GM23338 (cell line): ENCODE results near the gene CCDC54. TPM values are rescaled to one million over a fixed set of nuclear protein-coding genes. Genes with fewer than 3 reads are reported as not detected.

Experiments
- ATAC-seq: fragments of 200-7000 bp; cut with Tn5 transposase; 3 replicates; pipeline ENCODE4 v1.9.1; 2020
- DNase-seq: peaks from one replicate; pipeline ENCODE4 v3.0.0-alpha.2; 2015; ENCODE audit warnings: low spot score
- H2AFZ ChIP-seq: fragments of 200-600 bp; sonication (generic); 2 replicates; pipeline ENCODE4 v1.8.0; 2016; ENCODE audit warnings: antibody characterized with exemption, mild to moderate bottlenecking, moderate library complexity
- H3F3A ChIP-seq: fragments of 200-600 bp; sonication (generic); replicated peaks from 2 replicates; pipeline ENCODE4 v1.8.0; 2017; ENCODE audit warnings: antibody characterized with exemption, mixed run types, low read depth
- H3K27ac ChIP-seq: fragments of 200-600 bp; sonication (generic); 2 replicates; pipeline ENCODE4 v1.6.1; 2016; ENCODE audit warnings: low read depth
- H3K27me3 ChIP-seq: fragments of 200-600 bp; sonication (generic); 2 replicates; pipeline ENCODE4 v1.8.0; 2016; ENCODE audit warnings: mild to moderate bottlenecking, mixed run types, moderate library complexity; ENCODE audit not compliant: insufficient read depth
- H3K36me3 ChIP-seq: fragments of 200-600 bp; sonication (generic); 2 replicates; pipeline ENCODE4 v1.8.0; 2016; ENCODE audit warnings: mild to moderate bottlenecking; ENCODE audit not compliant: insufficient read depth
- H3K4me1 ChIP-seq: fragments of 200-600 bp; sonication (generic); 2 replicates; pipeline ENCODE4 v1.8.0; 2016; ENCODE audit warnings: mild to moderate bottlenecking, moderate library complexity; ENCODE audit not compliant: insufficient read depth
- H3K4me2 ChIP-seq: fragments of 200-600 bp; sonication (generic); 2 replicates; pipeline ENCODE4 v1.7.1; 2017; ENCODE audit warnings: mixed run types
- H3K4me3 ChIP-seq: fragments of 200-600 bp; sonication (generic); 2 replicates; pipeline ENCODE4 v1.6.1; 2016; ENCODE audit warnings: mixed run types
- H3K79me2 ChIP-seq: fragments of 200-600 bp; sonication (generic); replicated peaks from 2 replicates; pipeline ENCODE4 v1.8.0; 2017; ENCODE audit warnings: mild to moderate bottlenecking; ENCODE audit not compliant: insufficient read depth
- H3K9me2 ChIP-seq: fragments of 200-600 bp; sonication (generic); 2 replicates; pipeline ENCODE4 v1.8.0; 2017; ENCODE audit not compliant: insufficient read depth
- H4K20me1 ChIP-seq: fragments of 200-600 bp; sonication (generic); replicated peaks from 2 replicates; pipeline ENCODE4 v1.8.0; 2017; ENCODE audit warnings: mild to moderate bottlenecking; ENCODE audit not compliant: insufficient read depth
- H3K27ac Mint-ChIP-seq: 2 replicates; pipeline ENCODE4 v1.8.0; 2020; ENCODE audit warnings: inconsistent platforms, mild to moderate bottlenecking, moderate library complexity, mixed read lengths
- H3K27me3 Mint-ChIP-seq: 3 replicates; pipeline ENCODE4 v1.8.0; 2022; ENCODE audit warnings: low read depth, mild to moderate bottlenecking, moderate library complexity, mixed read lengths, inconsistent platforms; ENCODE audit not compliant: insufficient read depth, poor library complexity
- H3K36me3 Mint-ChIP-seq: 3 replicates; pipeline ENCODE4 v1.8.0; 2021; ENCODE audit warnings: low read depth, mild to moderate bottlenecking, inconsistent platforms, moderate library complexity, mixed read lengths
- H3K4me1 Mint-ChIP-seq: 3 replicates; pipeline ENCODE4 v1.8.0; 2020; ENCODE audit warnings: mild to moderate bottlenecking, inconsistent platforms, mixed read lengths
- H3K4me3 Mint-ChIP-seq: 3 replicates; pipeline ENCODE4 v1.8.0; 2021; ENCODE audit warnings: moderate library complexity, mild to moderate bottlenecking, inconsistent platforms, mixed read lengths
- H3K9me3 Mint-ChIP-seq: 3 replicates; pipeline ENCODE4 v1.8.0; 2020; ENCODE audit warnings: moderate library complexity, mild to moderate bottlenecking, inconsistent platforms, mixed read lengths
- CREB1 ChIP-seq: fragments of 250-450 bp; sonication (Bioruptor Pico); IDR thresholded peaks from 2 replicates; pipeline ENCODE4 v1.5.0; 2020; ENCODE audit warnings: low read depth, mild to moderate bottlenecking, moderate library complexity
- CTCF ChIP-seq, 2 experiments: fragments of 200-600 bp in 1 of 2; sonication (generic) in 1 of 2; conservative IDR thresholded peaks; 2 replicates each; pipeline versions ENCODE4 v1.5.1 to v1.6.1; 2016 to 2017; ENCODE audit warnings: antibody characterized with exemption in 2 of 2, low read depth in 2 of 2, mild to moderate bottlenecking in 2 of 2, moderate library complexity in 1 of 2
- ETS1 ChIP-seq: IDR thresholded peaks from 2 replicates; pipeline ENCODE4 v1.6.1; 2016; ENCODE audit warnings: antibody characterized with exemption
- EZH2 ChIP-seq: fragments of 200-600 bp; sonication (generic); IDR thresholded peaks from one replicate; pipeline ENCODE4 v1.8.0; 2017; ENCODE audit warnings: antibody characterized with exemption, mild to moderate bottlenecking, low read depth; ENCODE audit not compliant: unreplicated experiment
- EZH2phosphoT487 ChIP-seq: fragments of 200-600 bp; sonication (generic); IDR thresholded peaks from one replicate; pipeline ENCODE4 v1.8.1; 2018; ENCODE audit warnings: antibody characterized with exemption; ENCODE audit not compliant: unreplicated experiment
- JUNB ChIP-seq: IDR thresholded peaks from one replicate; pipeline ENCODE4 v1.6.1; 2016; ENCODE audit warnings: antibody characterized with exemption; ENCODE audit not compliant: unreplicated experiment
- NANOG ChIP-seq: IDR thresholded peaks from 2 replicates; pipeline ENCODE4 v1.6.1; 2016; ENCODE audit warnings: antibody characterized with exemption, borderline replicate concordance
- POLR2AphosphoS5 ChIP-seq: IDR thresholded peaks from 2 replicates; pipeline ENCODE4 v1.6.1; 2016; ENCODE audit warnings: antibody characterized with exemption, low read depth
- REST ChIP-seq: IDR thresholded peaks from one replicate; pipeline ENCODE4 v1.6.1; 2018; ENCODE audit warnings: antibody characterized with exemption; ENCODE audit not compliant: unreplicated experiment
- STAT1 ChIP-seq: IDR thresholded peaks from one replicate; pipeline ENCODE4 v1.6.1; 2016; ENCODE audit warnings: antibody characterized with exemption; ENCODE audit not compliant: unreplicated experiment
- ZNF114 ChIP-seq: fragments of 250-450 bp; sonication (Bioruptor Pico); IDR thresholded peaks from 2 replicates; pipeline ENCODE4 v1.5.0; 2020; ENCODE audit warnings: mild to moderate bottlenecking, moderate library complexity
- ZNF331 ChIP-seq: fragments of 250-450 bp; sonication (Bioruptor Pico); IDR thresholded peaks from 2 replicates; pipeline ENCODE4 v1.5.0; 2020; ENCODE audit warnings: low read depth, mild to moderate bottlenecking, moderate library complexity
- ZNF462 ChIP-seq: fragments of 250-450 bp; sonication (Bioruptor Pico); IDR thresholded peaks from 2 replicates; pipeline ENCODE4 v1.5.0; 2020; ENCODE audit warnings: mild to moderate bottlenecking, moderate library complexity
- polyA plus RNA-seq: library from polyadenylated mRNA; unstranded; fragments of >200 nt; fragmentation: Nextera tagmentation; extraction: Ambion mirVana; gene quantifications from 2 replicates; pipeline ENCODE4 v1.2.1, GENCODE V29; 2016
- total RNA-seq: library from RNA; depleted of rRNA; stranded (reverse); fragments of >200 nt; shearing (Covaris generic); gene quantifications from 2 replicates; pipeline ENCODE4 v1.2.3, GENCODE V29; 2014

CCDC54 gene
- total and polyA plus RNA-seq, 2 experiments from 2014 or later: not detected

- TF ChIP-seq EZH2 (no peak), ZNF331 (no peak), NANOG (no peak)
Measured at GRCh38 chr3:107408513-107408912, 31.3 kb downstream of the CCDC54 start (continued).

- Histone ChIP-seq H3K79me2 (no peaks in the 10 kb centered on the region), H4K20me1 (no peaks in the 10 kb centered on the region), H3K9me2 (no peaks in the 10 kb centered on the region), H3K27ac (no peak overlapping the region), H3K4me3 (no peak overlapping the region), H3K27me3 (no peaks in the 10 kb centered on the region), H3K4me1 (no peaks in the 10 kb centered on the region), H3F3A (no peaks in the 10 kb centered on the region), H3K4me2 (no peak overlapping the region), H3K36me3 (no peaks in the 10 kb centered on the region), H2AFZ (no peak overlapping the region)
- Mint-ChIP-seq H3K4me3 (no peak overlapping the region), H3K27ac (no peak overlapping the region), H3K9me3 (peaks cover 10% of the 10 kb centered on the region), H3K36me3 (peaks cover 5% of the 10 kb centered on the region), H3K4me1 (no peaks in the 10 kb centered on the region), H3K27me3 (no peaks in the 10 kb centered on the region)
- TF ChIP-seq EZH2phosphoT487 (no peak), CREB1 (CRISPR knock-in tag) (no peak), NANOG (no peak), EZH2 (no peak), ZNF462 (CRISPR knock-in tag) (no peak), ETS1 (no peak), ZNF331 (no peak), CTCF (conservative IDR thresholded peaks at IDR 0.05; ENCODE audit: low read depth in 2 of 2) (no peak), STAT1 (no peak), ZNF114 (CRISPR knock-in tag) (no peak), JUNB (no peak), POLR2AphosphoS5 (no peak), REST (no peak)
- no peak for ATAC-seq
- DNase-seq: no peak
Measured at GRCh38 chr3:107409365-107409764, 32.1 kb downstream of the CCDC54 start.
